SK-N-SH (cell line): ENCODE data around the gene GPC5. TPM values are rescaled to one million over a fixed set of nuclear protein-coding genes. Genes with fewer than 3 reads are reported as not detected.

Source experiments
- CTCF ChIA-PET: fragments of 300-600, 350-600 bp; formaldehyde crosslinking; extraction: SDS; loops from one replicate; lab custom pipeline; 2021; lab: Yijun Ruan, JAX
- POLR2A ChIA-PET: fragments of 350-600 bp; sonication (Branson Sonifier 250); formaldehyde crosslinking; extraction: SDS; loops from one replicate; lab custom pipeline; 2020; ENCODE audit warnings: antibody characterized with exemption, inconsistent platforms; lab: Yijun Ruan, JAX
- DNase-seq: peaks from one replicate; pipeline ENCODE4 v3.0.0; 2012
- H2AFZ ChIP-seq: fragments of 200-600 bp; sonication (generic); 2 replicates; pipeline ENCODE4 v1.8.1; 2016; ENCODE audit warnings: antibody characterized with exemption, mild to moderate bottlenecking, low read depth
- H3F3A ChIP-seq: fragments of 200-600 bp; sonication (generic); replicated peaks from 2 replicates; pipeline ENCODE3; 2016; ENCODE audit warnings: antibody characterized with exemption, mild to moderate bottlenecking; ENCODE audit not compliant: insufficient read depth
- H3K27ac ChIP-seq, 2 experiments: fragments of 200-500 bp in 1 of 2; fragments of 200-600 bp in 1 of 2; sonication (Bioruptor generic) in 1 of 2; sonication (generic), shearing (Covaris generic) in 1 of 2; 2 replicates each; pipeline versions ENCODE4 v1.5.1 to v1.6.1; 2014 to 2016; ENCODE audit warnings: low read depth in 2 of 2, inconsistent platforms in 1 of 2, low read length in 1 of 2, mild to moderate bottlenecking in 1 of 2, mixed read lengths in 1 of 2
- H3K27me3 ChIP-seq: fragments of 200-600 bp; sonication (generic), shearing (Covaris generic); 2 replicates; pipeline ENCODE4 v1.6.1; 2016; ENCODE audit warnings: mixed run types; ENCODE audit not compliant: insufficient read depth
- H3K36me3 ChIP-seq, 2 experiments: fragments of 200-500 bp in 1 of 2; fragments of 200-600 bp in 1 of 2; sonication (Bioruptor generic) in 1 of 2; sonication (generic) in 1 of 2; replicated peaks in 1 of 2; 2 replicates each; pipeline versions ENCODE3 to v1.5.1; 2014 to 2016; ENCODE audit warnings: low read length in 1 of 2, mild to moderate bottlenecking in 1 of 2; ENCODE audit not compliant: insufficient read depth in 2 of 2, control insufficient read depth in 1 of 2
- H3K4me1 ChIP-seq, 2 experiments: fragments of 200-500 bp in 1 of 2; fragments of 200-600 bp in 1 of 2; sonication (Bioruptor generic) in 1 of 2; sonication (generic), shearing (Covaris generic) in 1 of 2; 2 replicates each; pipeline versions ENCODE4 v1.5.1 to v1.6.1; 2014 to 2016; ENCODE audit warnings: low read depth in 1 of 2, low read length in 1 of 2, mixed run types in 1 of 2; ENCODE audit not compliant: insufficient read depth in 2 of 2, control insufficient read depth in 1 of 2
- H3K4me2 ChIP-seq: fragments of 200-600 bp; sonication (generic), shearing (Covaris generic); 2 replicates; pipeline ENCODE4 v1.6.1; 2017; ENCODE audit warnings: mixed run types
- H3K4me3 ChIP-seq, 2 experiments: fragments of 200-500 bp in 1 of 2; fragments of 200-600 bp in 1 of 2; sonication (Bioruptor generic) in 1 of 2; sonication (generic), shearing (Covaris generic) in 1 of 2; 2 replicates each; pipeline versions ENCODE4 v1.5.1 to v1.8.1; 2014 to 2016; ENCODE audit warnings: low read depth in 2 of 2, inconsistent platforms in 1 of 2, low read length in 1 of 2, mild to moderate bottlenecking in 1 of 2, mixed read lengths in 1 of 2, moderate library complexity in 1 of 2
- H3K79me2 ChIP-seq: fragments of 200-600 bp; sonication (generic); 2 replicates; pipeline ENCODE4 v1.8.1; 2017; ENCODE audit warnings: mild to moderate bottlenecking; ENCODE audit not compliant: insufficient read depth
- H3K9ac ChIP-seq: fragments of 200-600 bp; sonication (generic); 2 replicates; pipeline ENCODE4 v1.6.1; 2017; ENCODE audit warnings: mixed run types
- H3K9me2 ChIP-seq: fragments of 200-600 bp; sonication (generic); 2 replicates; pipeline ENCODE4 v1.6.1; 2017; ENCODE audit warnings: mixed run types
- H3K9me3 ChIP-seq: fragments of 200-600 bp; sonication (generic); 2 replicates; pipeline ENCODE4 v1.6.1; 2017; ENCODE audit warnings: mixed run types, mild to moderate bottlenecking, moderate library complexity
- H4K20me1 ChIP-seq: fragments of 200-600 bp; sonication (generic); 2 replicates; pipeline ENCODE4 v1.6.1; 2017; ENCODE audit warnings: mild to moderate bottlenecking, mixed run types; ENCODE audit not compliant: insufficient read depth
- ELF1 ChIP-seq: IDR thresholded peaks from 2 replicates; pipeline ENCODE4 v1.4.0; 2012
- FOXJ3 ChIP-seq: sonication (generic); formaldehyde crosslinking; IDR thresholded peaks from 2 replicates; pipeline ENCODE4 v1.5.1; 2020; ENCODE audit warnings: mild to moderate bottlenecking, missing genetic modification reagents
- IRF3 ChIP-seq: fragments of 150-350 bp; IDR thresholded peaks from 2 replicates; pipeline ENCODE4 v1.6.1; 2016; ENCODE audit warnings: mild to moderate bottlenecking, low read depth, low read length
- JUND ChIP-seq: IDR thresholded peaks from 2 replicates; pipeline ENCODE4 v1.4.0; 2012
- NFIC ChIP-seq: IDR thresholded peaks from 2 replicates; pipeline ENCODE4 v1.4.0; 2012; ENCODE audit warnings: borderline replicate concordance
- NRF1 ChIP-seq: IDR thresholded peaks from 2 replicates; pipeline ENCODE4 v1.6.1; 2012; ENCODE audit warnings: low read depth, mild to moderate bottlenecking, low read length
- POLR2AphosphoS5 ChIP-seq: IDR thresholded peaks from 2 replicates; pipeline ENCODE4 v1.6.1; 2012; ENCODE audit warnings: low read depth, low read length
- REST ChIP-seq: IDR thresholded peaks from 2 replicates; pipeline ENCODE4 v1.6.1; 2012; ENCODE audit warnings: mild to moderate bottlenecking, low read depth, low read length, moderate library complexity
- RFX5 ChIP-seq: IDR thresholded peaks from 2 replicates; pipeline ENCODE4 v1.6.1; 2012; ENCODE audit warnings: mild to moderate bottlenecking, improper control_type of control experiment, low read length
- RXRA ChIP-seq: IDR thresholded peaks from 2 replicates; pipeline ENCODE4 v1.4.0; 2012; ENCODE audit warnings: low read depth, mild to moderate bottlenecking, borderline replicate concordance
- USF1 ChIP-seq: IDR thresholded peaks from 2 replicates; pipeline ENCODE4 v1.4.0; 2012; ENCODE audit warnings: low read depth, borderline replicate concordance
- WGBS: methylation state at CpG from one replicate; pipeline ENCODE4 v1.1.6; 2017; ENCODE audit warnings: low lambda C conversion rate; 5-methylcytosine and 5-hydroxymethylcytosine counted together
- polyA plus RNA-seq, 3 experiments: library from polyadenylated mRNA; depleted of rRNA; stranded (reverse); fragments of >200 nt; gene quantifications; 2 replicates each; pipeline ENCODE4 v1.2.3, GENCODE V29; 2012

The GPC5 gene
- polyA plus RNA-seq, 1 of the 3 experiments (the other 2 are of a cell fraction) = 0.03 TPM

DNA sequence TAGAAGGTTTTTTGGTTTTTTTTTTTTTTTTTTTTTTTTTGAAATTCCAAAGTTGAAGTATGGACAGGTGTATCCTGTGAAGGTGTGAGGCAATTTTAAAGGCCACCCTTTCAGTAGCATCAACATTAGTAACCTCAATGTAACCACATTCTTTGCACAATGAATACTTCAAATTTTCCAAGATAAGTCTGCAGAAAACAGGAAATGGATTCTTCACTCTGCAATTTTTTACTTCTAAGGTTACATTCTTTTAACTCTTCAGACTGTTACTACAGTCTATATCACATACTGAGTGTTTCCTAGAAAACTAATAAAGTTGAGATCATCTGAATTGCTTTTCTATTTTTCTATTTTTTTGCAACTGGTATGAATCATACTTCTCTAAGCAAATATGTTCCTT lies 1259.1 kb downstream of the GPC5 start:
- POLR2A ChIA-PET = no interaction called here
- Histone ChIP-seq H3K4me3 (no peak overlapping the region), H3K9me2 (no peaks in the 10 kb centered on the region), H3K36me3 (no peaks in the 10 kb centered on the region), H2AFZ (no peak overlapping the region), H3F3A (no peaks in the 10 kb centered on the region), H3K27ac (no peak overlapping the region), H3K9me3 (no peaks in the 10 kb centered on the region), H3K27me3 (no peaks in the 10 kb centered on the region), H4K20me1 (no peaks in the 10 kb centered on the region), H3K4me1 (no peaks in the 10 kb centered on the region)
- TF ChIP-seq RXRA (no peak), FOXJ3 (CRISPR knock-in tag) (no peak), NRF1 (no peak), JUND (no peak), RFX5 (no peak), USF1 (no peak), NFIC (no peak), ELF1 (no peak), IRF3 (no peak)
- TF ChIP-seq, all 33 proteins: peak for 0
- no peak overlapping the region for H3K4me2 ChIP-seq
- no peak overlapping the region for H3K9ac ChIP-seq
- CTCF ChIA-PET = no interaction called here
- no peaks in the 10 kb centered on the region for H3K79me2 ChIP-seq
- DNase-seq = no peak

- no peak for DNase-seq
- Histone ChIP-seq H3K9ac (no peak overlapping the region), H3K27me3 (no peaks in the 10 kb centered on the region), H3K79me2 (no peaks in the 10 kb centered on the region), H3K36me3 (no peaks in the 10 kb centered on the region), H3K4me3 (no peak overlapping the region), H2AFZ (no peak overlapping the region), H3K27ac (no peak overlapping the region), H4K20me1 (no peaks in the 10 kb centered on the region), H3F3A (no peaks in the 10 kb centered on the region), H3K9me3 (no peaks in the 10 kb centered on the region), H3K9me2 (no peaks in the 10 kb centered on the region), H3K4me1 (no peaks in the 10 kb centered on the region), H3K4me2 (no peak overlapping the region)
- TF ChIP-seq REST = 0 out of 2 replicates have a peak, but pooled peaks have one; percentile 14
- no peak for TF ChIP-seq POLR2AphosphoS5
- no peak for TF ChIP-seq NRF1
- 68% methylated on average over 5 of the region's 5 CpGs for WGBS
- POLR2A ChIA-PET = no interaction called here
- CTCF ChIA-PET = no interaction called here
Observed at GRCh38 chr13:92658293-92658692, 1259.9 kb downstream of the GPC5 start.
